GM12878 (cell line): ENCODE measurements around the gene IFNE. TPM values are rescaled to one million over a fixed set of nuclear protein-coding genes. Genes with fewer than 3 reads are reported as not detected.
A peak's percentile ranks its signal among the peaks of the same experiment; 100 is the strongest.

Source experiments
- ATAC-seq: fragments of 200-7000 bp; cut with Tn5 transposase; 3 replicates; pipeline ENCODE4 v1.9.1; 2020; ENCODE audit warnings: mild to moderate bottlenecking, moderate library complexity
- BruUV-seq: library from RNA; stranded (reverse); fragments of 400-500 nt; replicated peaks from 2 replicates; lab custom pipeline; 2021; lab: Mats Ljungman, UMichigan
- CTCF ChIA-PET: fragments of 300-600 bp; sonication (Branson Sonifier 250); formaldehyde crosslinking; extraction: SDS; loops from one replicate; lab custom pipeline; 2021; ENCODE audit warnings: inconsistent platforms; lab: Yijun Ruan, JAX
- POLR2A ChIA-PET: fragments of 350-600 bp; formaldehyde crosslinking; extraction: SDS; loops from one replicate; lab custom pipeline; 2021; ENCODE audit warnings: inconsistent platforms; lab: Charles Lee
- RAD21 ChIA-PET: fragments of 300-600 bp; sonication (Branson Sonifier 250); formaldehyde crosslinking; loops from one replicate; lab custom pipeline; 2023; ENCODE audit warnings: antibody characterized with exemption; ENCODE audit not compliant: unreplicated experiment; lab: Charles Lee
- SMC1A ChIA-PET: fragments of 300-600 bp; sonication (Branson Sonifier 250); formaldehyde crosslinking; loops from one replicate; lab custom pipeline; 2023; ENCODE audit not compliant: unreplicated experiment, uncharacterized antibody; lab: Charles Lee
- DNase-seq: peaks from one replicate; pipeline ENCODE4 v3.0.0-alpha.2; 2011; ENCODE audit warnings: low read depth, low spot score
- FAIRE-seq: peaks from 3 replicates; lab custom pipeline; 2011; peaks lifted over from hg19 to GRCh38; lab: Jason Lieb, UNC
- H2AFZ ChIP-seq: 2 replicates; pipeline ENCODE4 v1.6.0; 2011; ENCODE audit warnings: low read depth, low read length, control low read depth; ENCODE audit not compliant: control insufficient read depth
- H3K27ac ChIP-seq: 2 replicates; pipeline ENCODE4 v1.5.1; 2011; ENCODE audit warnings: control low read depth; ENCODE audit not compliant: control insufficient read depth, insufficient read depth
- H3K27me3 ChIP-seq, 2 experiments: replicated peaks in 1 of 2; 2 replicates each; pipeline versions ENCODE4 v1.6.0 to v1.6.1; 2011; ENCODE audit warnings: low read length in 1 of 2; ENCODE audit not compliant: control insufficient read depth in 2 of 2, insufficient read depth in 2 of 2
- H3K36me3 ChIP-seq, 2 experiments: 2 replicates each; pipeline ENCODE4 v1.5.1; 2011; ENCODE audit warnings: low read length in 1 of 2; ENCODE audit not compliant: control insufficient read depth in 2 of 2, insufficient read depth in 2 of 2
- H3K4me1 ChIP-seq: 2 replicates; pipeline ENCODE4 v1.6.1; 2011; ENCODE audit warnings: mild to moderate bottlenecking, low read length, moderate library complexity, mixed read lengths; ENCODE audit not compliant: control insufficient read depth, insufficient read depth
- H3K4me2 ChIP-seq: 2 replicates; pipeline ENCODE4 v1.6.0; 2011; ENCODE audit warnings: control low read depth; ENCODE audit not compliant: control insufficient read depth, insufficient read depth
- H3K4me3 ChIP-seq: fragments of 200-600 bp; sonication (generic); 2 replicates; pipeline ENCODE4 v1.5.1; 2016
- H3K79me2 ChIP-seq: 2 replicates; pipeline ENCODE4 v1.6.0; 2011; ENCODE audit warnings: low read length; ENCODE audit not compliant: control insufficient read depth, insufficient read depth
- H3K9ac ChIP-seq: 2 replicates; pipeline ENCODE4 v1.8.0; 2011; ENCODE audit warnings: low read length, control low read depth, mixed read lengths; ENCODE audit not compliant: control insufficient read depth, insufficient read depth
- H3K9me3 ChIP-seq: replicated peaks from 3 replicates; pipeline ENCODE4 v1.5.1; 2011; ENCODE audit warnings: mild to moderate bottlenecking, low read length; ENCODE audit not compliant: control insufficient read depth, insufficient read depth
- H4K20me1 ChIP-seq: 2 replicates; pipeline ENCODE4 v1.6.0; 2011; ENCODE audit not compliant: control insufficient read depth, insufficient read depth
- MTA3 ChIP-seq: IDR thresholded peaks from 2 replicates; pipeline ENCODE4 v1.6.1; 2012; ENCODE audit warnings: low read length, inconsistent platforms, borderline replicate concordance
- NR2C1 ChIP-seq: fragments of 450-650 bp; IDR thresholded peaks from 2 replicates; pipeline ENCODE4 v1.6.1; 2017; ENCODE audit warnings: antibody characterized with exemption, mild to moderate bottlenecking, moderate library complexity
- NR2F1 ChIP-seq: fragments of 450-650 bp; conservative IDR thresholded peaks from 2 replicates; pipeline ENCODE4 v1.6.1; 2017; ENCODE audit warnings: mild to moderate bottlenecking
- POLR2AphosphoS2 ChIP-seq: IDR thresholded peaks from 2 replicates; pipeline ENCODE4 v1.6.1; 2011; ENCODE audit warnings: low read depth, mild to moderate bottlenecking, low read length, improper control_type of control experiment, moderate library complexity
- POU2F2 ChIP-seq: IDR thresholded peaks from 3 replicates; pipeline ENCODE4 v1.6.1; 2011; ENCODE audit warnings: low read depth, mild to moderate bottlenecking, low read length, borderline replicate concordance
- RAD21 ChIP-seq: IDR thresholded peaks from 2 replicates; pipeline ENCODE4 v1.6.1; 2011; ENCODE audit warnings: mild to moderate bottlenecking, low read depth, low read length, moderate library complexity; ENCODE audit not compliant: insufficient read depth
- SMAD1 ChIP-seq: fragments of 450-650 bp; IDR thresholded peaks from 2 replicates; pipeline ENCODE4 v1.6.1; 2018; ENCODE audit warnings: mild to moderate bottlenecking, low read depth; ENCODE audit not compliant: partially characterized antibody
- SMAD5 ChIP-seq: IDR thresholded peaks from 2 replicates; pipeline ENCODE4 v1.6.1; 2016; ENCODE audit warnings: antibody characterized with exemption, low read depth
- TAF1 ChIP-seq: IDR thresholded peaks from 2 replicates; pipeline ENCODE4 v1.6.1; 2011; ENCODE audit warnings: mild to moderate bottlenecking, low read depth, low read length, borderline replicate concordance
- YY1 ChIP-seq: IDR thresholded peaks from 2 replicates; pipeline ENCODE4 v1.6.1; 2011; ENCODE audit warnings: low read depth, mild to moderate bottlenecking, low read length
- ZNF274 ChIP-seq: IDR thresholded peaks from one replicate; pipeline ENCODE4 v1.8.0; 2011; ENCODE audit not compliant: insufficient read length, insufficient read depth
- WGBS: methylation state at CpG from one replicate; pipeline ENCODE4 v1.1.6; 2016; ENCODE audit warnings: low lambda C conversion rate; ENCODE audit not compliant: insufficient replicate concordance, insufficient coverage; ENCODE audit errors: missing lambda C conversion rate; 5-methylcytosine and 5-hydroxymethylcytosine counted together
- in situ Hi-C: fragments of 300-500 bp; cut with MboI; formaldehyde crosslinking; loops from 9 replicates; pipeline ENCODE4 v1.14.3; 2018; ENCODE audit warnings: mixed read lengths
- intact Hi-C: fragments of 100-400 bp; cut with micrococcal nuclease; formaldehyde crosslinking; loops from one replicate; pipeline ENCODE4 v1.14.2; 2022; ENCODE audit not compliant: unreplicated experiment
- polyA plus RNA-seq, 11 experiments: library from polyadenylated mRNA; depleted of rRNA in 4 of 11; unstranded in 6 of 11; stranded (reverse) in 5 of 11; fragments of >200 nt; fragmentation: Nextera tagmentation in 4 of 11; fragmentation: Illumina TruSeq in 1 of 11; extraction: Ambion mirVana in 4 of 11; extraction: Trizol in 1 of 11; gene quantifications; 1 replicate in 1 of 11; 2 replicates in 10 of 11; pipeline versions ENCODE4 v1.2.1 to v1.2.3, GENCODE V29; 2011 to 2016; ENCODE audit warnings: inconsistent platforms in 2 of 11, missing spikeins in 2 of 11, low read depth in 1 of 11
- total RNA-seq, 4 experiments: library from RNA; depleted of rRNA in 3 of 4; stranded (reverse); fragments of >200 nt in 3 of 4; fragmentation: Illumina TruSeq in 1 of 4; extraction: Trizol in 1 of 4; gene quantifications; 2 replicates each; pipeline versions ENCODE4 v1.2.1 to v1.2.3, GENCODE V29; 2013 to 2021
- TF ChIP-seq, protein P1 (sequence below): IDR thresholded peaks from 2 replicates; pipeline ENCODE4 v1.6.1; 2012; ENCODE audit warnings: low read length, inconsistent platforms
- TF ChIP-seq, protein P2 (sequence below), 3 experiments: IDR thresholded peaks in 2 of 3; conservative IDR thresholded peaks in 1 of 3; 2 replicates each; pipeline ENCODE4 v1.5.1; 2011; ENCODE audit warnings: low read depth in 3 of 3, low read length in 3 of 3, mild to moderate bottlenecking in 3 of 3, control low read depth in 2 of 3, moderate library complexity in 2 of 3, inconsistent platforms in 1 of 3, mixed read lengths in 1 of 3; ENCODE audit not compliant: control insufficient read depth in 2 of 3, insufficient read depth in 1 of 3; ENCODE audit errors: extremely low read depth in 1 of 3

Gene IFNE
- total and polyA plus RNA-seq, 10 of the 15 experiments (the other 5 are each of a cell fraction or from before 2014, with no cell fraction given) = not detected

DNA sequence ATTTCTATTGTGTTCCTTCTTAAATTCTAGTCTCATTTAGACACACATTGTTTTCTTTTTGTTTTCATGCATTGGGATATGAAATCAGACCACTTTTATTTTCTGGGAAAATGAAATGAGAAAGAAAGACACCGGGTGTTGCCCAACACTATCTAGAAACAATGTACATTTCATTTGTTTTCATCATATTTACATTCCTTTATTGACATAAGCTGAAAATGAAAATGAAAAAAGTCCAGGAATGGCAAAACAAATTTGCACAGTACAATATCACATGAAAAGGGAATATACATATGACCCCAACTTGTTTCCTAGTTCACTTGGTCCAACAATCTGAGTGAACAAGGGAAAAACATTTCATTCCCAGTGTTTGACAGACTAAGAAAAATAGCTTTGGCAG is 20.7 kb downstream of the IFNE start:
- no peaks in the 10 kb centered on the region for H3K79me2 ChIP-seq
- H3K27ac ChIP-seq = no peak overlapping the region
- FAIRE-seq (no peak), ATAC-seq (no peak), DNase-seq (no peak)
- ChIA-PET CTCF (interaction anchor here (0.6 to 1.9 kb wide), 7 partner anchors 27 to 643 kb away, joined by 3 to 7 read pairs (median 3); no protein-coding TSS in a partner anchor), POLR2A (interaction anchor here (0.6 kb wide), 1 partner anchor 14 kb away, joined by 3 read pairs; no protein-coding TSS in a partner anchor), SMC1A (interaction anchor here (0.6 to 2.0 kb wide), 7 partner anchors 8 to 310 kb away, joined by 3 to 8 read pairs (median 3); no protein-coding TSS in a partner anchor), RAD21 (no interaction called here)
- intact Hi-C loops = no loop called here
- H3K9ac ChIP-seq = no peak overlapping the region
- in situ Hi-C loops = no loop called here
- TF ChIP-seq POU2F2 = no peak
- no peak for TF ChIP-seq POLR2AphosphoS2
- TF ChIP-seq ZNF274 = no peak
- TF ChIP-seq SMAD1 = no peak
- no peak for TF ChIP-seq NR2F1
- no peaks in the 10 kb centered on the region for H3K36me3 ChIP-seq
- H3K4me3 ChIP-seq = no peak overlapping the region
- no peaks in the 10 kb centered on the region; the same call in 2 of the 3 replicates for H3K9me3 ChIP-seq
- BruUV-seq = no TSS peak
- H3K4me2 ChIP-seq = no peak overlapping the region
- WGBS = 32% methylated on average over 1 of the region's 1 CpG
- no peaks in the 10 kb centered on the region for H4K20me1 ChIP-seq
- H2AFZ ChIP-seq = no peak overlapping the region
- no peaks in the 10 kb centered on the region for H3K27me3 ChIP-seq
- no peaks in the 10 kb centered on the region for H3K4me1 ChIP-seq

DNA sequence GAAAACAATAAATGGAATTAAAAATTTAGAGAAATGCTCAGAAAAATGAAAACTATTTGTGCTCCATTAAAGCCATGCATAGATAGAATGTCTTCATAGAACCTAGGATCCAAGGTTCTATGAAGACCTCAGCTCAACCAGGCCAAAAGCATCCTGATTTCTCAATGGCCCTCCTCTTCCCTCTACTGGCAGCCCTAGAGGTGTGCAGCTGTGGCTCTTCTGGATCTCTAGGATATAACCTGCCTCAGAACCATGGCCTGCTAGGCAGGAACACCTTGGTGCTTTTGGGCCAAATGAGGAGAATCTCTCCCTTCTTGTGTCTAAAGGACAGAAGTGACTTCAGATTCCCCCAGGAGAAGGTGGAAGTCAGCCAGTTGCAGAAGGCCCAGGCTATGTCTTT is 26.8 kb downstream of the IFNE start:
- 0 out of 4 replicates have a peak, but pooled peaks cover 0 to 2% of the 10 kb centered on the region in 2 experiments for H3K27me3 ChIP-seq
- no peaks in the 10 kb centered on the region for H3K36me3 ChIP-seq
- in situ Hi-C loops = loop anchor here (10.0 kb wide), 1 partner anchor 131 kb away; no protein-coding TSS in a partner anchor
- no peak overlapping the region for H3K9ac ChIP-seq
- no peaks in the 10 kb centered on the region for H3K4me1 ChIP-seq
- no peak overlapping the region for H2AFZ ChIP-seq
- ChIA-PET SMC1A (interaction anchor here (0.9 to 4.0 kb wide), 15 partner anchors 8 to 272 kb away, joined by 3 to 57 read pairs (median 4); partner anchors contain the start of genes IFNA14 and KLHL9), CTCF (interaction anchor here (0.6 to 3.8 kb wide), 27 partner anchors 8 to 686 kb away, joined by 3 to 49 read pairs (median 3); no protein-coding TSS in a partner anchor), POLR2A (no interaction called here), RAD21 (interaction anchor here (0.8 to 4.4 kb wide), 8 partner anchors 21 to 219 kb away, joined by 3 to 44 read pairs (median 4); no protein-coding TSS in a partner anchor)
- no TSS peak for BruUV-seq
- ATAC-seq = peak; percentile 98
- no peak overlapping the region for H3K27ac ChIP-seq
- intact Hi-C loops = loop anchor here (1.0 to 5.0 kb wide), 3 partner anchors 129 to 203 kb away; no protein-coding TSS in a partner anchor
- no peaks in the 10 kb centered on the region for H4K20me1 ChIP-seq
- H3K9me3 ChIP-seq = no peaks in the 10 kb centered on the region
- H3K4me3 ChIP-seq = no peak overlapping the region
- H3K4me2 ChIP-seq = no peak overlapping the region
- no peak for DNase-seq
- H3K79me2 ChIP-seq = no peaks in the 10 kb centered on the region
- FAIRE-seq = peak; percentile 75
- TF ChIP-seq, protein P1, sequence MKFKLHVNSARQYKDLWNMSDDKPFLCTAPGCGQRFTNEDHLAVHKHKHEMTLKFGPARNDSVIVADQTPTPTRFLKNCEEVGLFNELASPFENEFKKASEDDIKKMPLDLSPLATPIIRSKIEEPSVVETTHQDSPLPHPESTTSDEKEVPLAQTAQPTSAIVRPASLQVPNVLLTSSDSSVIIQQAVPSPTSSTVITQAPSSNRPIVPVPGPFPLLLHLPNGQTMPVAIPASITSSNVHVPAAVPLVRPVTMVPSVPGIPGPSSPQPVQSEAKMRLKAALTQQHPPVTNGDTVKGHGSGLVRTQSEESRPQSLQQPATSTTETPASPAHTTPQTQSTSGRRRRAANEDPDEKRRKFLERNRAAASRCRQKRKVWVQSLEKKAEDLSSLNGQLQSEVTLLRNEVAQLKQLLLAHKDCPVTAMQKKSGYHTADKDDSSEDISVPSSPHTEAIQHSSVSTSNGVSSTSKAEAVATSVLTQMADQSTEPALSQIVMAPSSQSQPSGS = no peak
- TF ChIP-seq MTA3 (no peak), YY1 (peak; percentile 44; the same call in 1 of the 2 replicates), SMAD5 (no peak), NR2C1 (no peak), RAD21 (peak; percentile 89), TAF1 (no peak)
- TF ChIP-seq, protein P2, sequence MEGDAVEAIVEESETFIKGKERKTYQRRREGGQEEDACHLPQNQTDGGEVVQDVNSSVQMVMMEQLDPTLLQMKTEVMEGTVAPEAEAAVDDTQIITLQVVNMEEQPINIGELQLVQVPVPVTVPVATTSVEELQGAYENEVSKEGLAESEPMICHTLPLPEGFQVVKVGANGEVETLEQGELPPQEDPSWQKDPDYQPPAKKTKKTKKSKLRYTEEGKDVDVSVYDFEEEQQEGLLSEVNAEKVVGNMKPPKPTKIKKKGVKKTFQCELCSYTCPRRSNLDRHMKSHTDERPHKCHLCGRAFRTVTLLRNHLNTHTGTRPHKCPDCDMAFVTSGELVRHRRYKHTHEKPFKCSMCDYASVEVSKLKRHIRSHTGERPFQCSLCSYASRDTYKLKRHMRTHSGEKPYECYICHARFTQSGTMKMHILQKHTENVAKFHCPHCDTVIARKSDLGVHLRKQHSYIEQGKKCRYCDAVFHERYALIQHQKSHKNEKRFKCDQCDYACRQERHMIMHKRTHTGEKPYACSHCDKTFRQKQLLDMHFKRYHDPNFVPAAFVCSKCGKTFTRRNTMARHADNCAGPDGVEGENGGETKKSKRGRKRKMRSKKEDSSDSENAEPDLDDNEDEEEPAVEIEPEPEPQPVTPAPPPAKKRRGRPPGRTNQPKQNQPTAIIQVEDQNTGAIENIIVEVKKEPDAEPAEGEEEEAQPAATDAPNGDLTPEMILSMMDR (IDR thresholded peaks at IDR 0.05 in 2 of 3, conservative IDR thresholded peaks at IDR 0.05 in 1 of 3; ENCODE audit: control insufficient read depth in 2 of 3, extremely low read depth in 1 of 3, insufficient read depth in 1 of 3, low read depth in 3 of 3, low read length in 3 of 3) = peak; percentile 81 to 87 (median 86)
